Measurements from ENCODE around the gene NISCH. TPM values are rescaled to one million over a fixed set of nuclear protein-coding genes. Genes with fewer than 3 reads are reported as not detected.

NISCH gene
- total and polyA plus RNA-seq, 2 of the 8 experiments (the other 6 are each of a cell fraction or from before 2014, with no cell fraction given), result 71.2 to 71.9 TPM

DNA sequence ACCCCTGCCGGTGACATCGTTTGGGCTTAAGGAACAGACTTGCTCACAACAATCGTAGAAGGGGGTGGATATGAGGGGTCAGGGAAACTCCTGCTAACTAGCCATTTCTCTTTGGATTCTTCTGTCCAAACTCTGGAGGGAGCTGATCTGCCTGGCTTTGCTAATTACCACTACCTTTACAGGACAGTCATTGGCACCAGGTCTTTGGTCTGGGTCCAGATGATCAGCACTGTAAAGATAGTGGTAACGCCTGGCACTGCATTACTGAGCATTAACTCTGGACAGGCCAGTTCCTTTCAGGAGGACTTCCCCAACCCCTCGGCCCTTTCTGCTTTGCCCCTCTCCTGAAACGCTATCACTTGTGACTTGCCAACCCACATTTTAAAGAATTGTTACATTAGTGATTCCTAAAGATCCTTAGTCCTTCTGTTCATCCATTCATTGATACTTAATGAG is 81.8 kb downstream of the NISCH start:
- Histone ChIP-seq H3K79me1 (ENCODE audit: low read depth, low read length) (peaks cover 16% of the 10 kb centered on the region), H2AFZ (ENCODE audit: low read length) (no peak overlapping the region), H3K36me3 (ENCODE audit: control insufficient read depth in 2 of 4, insufficient read depth in 4 of 4, low read length in 3 of 4) (peaks cover 0 to 10% (median under 1%) of the 10 kb centered on the region in 4 experiments; a peak in 1 of 8 replicates), H3K4ac (replicated peaks; ENCODE audit: insufficient read length, low read depth, low read length) (no peak overlapping the region), H3K79me2 (ENCODE audit: control insufficient read depth in 1 of 2, insufficient read depth in 2 of 2, low read length in 2 of 2) (peaks cover 12 to 38% of the 10 kb centered on the region in 2 experiments), H2BK5ac (ENCODE audit: low read depth, low read length) (peak overlapping the region; percentile 50), H3K27me3 (replicated peaks in 1 of 4; ENCODE audit: control insufficient read depth in 3 of 4, extremely low read depth in 1 of 4, insufficient read depth in 3 of 4, low read length in 3 of 4) (no peaks in the 10 kb centered on the region), H3K56ac (replicated peaks; ENCODE audit: insufficient read length, low read depth, low read length) (no peak overlapping the region), H2BK20ac (ENCODE audit: low read length) (no peak overlapping the region), H2BK12ac (ENCODE audit: low read depth, low read length) (no peak overlapping the region), H3K4me2 (ENCODE audit: insufficient read depth in 1 of 2, low read depth in 2 of 2, low read length in 2 of 2) (peak overlapping the region; percentile 89 to 90), H2AK5ac (ENCODE audit: low read depth, low read length) (0 out of 2 replicates have a peak overlapping the region, but pooled peaks have one; percentile 49), H3K4me3 (ENCODE audit: extremely low read depth in 1 of 4, insufficient read depth in 2 of 4, low read depth in 3 of 4, low read length in 4 of 4) (peak overlapping the region; percentile 81 to 91 (median 88)), H3K4me1 (replicated peaks in 1 of 4; ENCODE audit: control insufficient read depth in 3 of 4, insufficient read depth in 4 of 4, low read length in 3 of 4) (peaks cover 7 to 30% (median 17%) of the 10 kb centered on the region in 4 experiments), H4K20me1 (replicated peaks in 1 of 2; ENCODE audit: control insufficient read depth in 1 of 2, insufficient read depth in 2 of 2, low read length in 2 of 2) (peaks cover 6 to 18% of the 10 kb centered on the region in 2 experiments), H3K18ac (ENCODE audit: extremely low read depth, low read length) (0 out of 2 replicates have a peak overlapping the region, but pooled peaks have one; percentile 33), H2BK15ac (ENCODE audit: low read length) (no peak overlapping the region), H3K9me3 (ENCODE audit: insufficient read depth in 2 of 2, low read depth in 1 of 2, low read length in 1 of 2) (no peaks in the 10 kb centered on the region), H3K27ac (ENCODE audit: low read depth, low read length) (peak overlapping the region; percentile 77), H3K9ac (replicated peaks in 1 of 4; ENCODE audit: extremely low read depth in 1 of 4, low read depth in 3 of 4, low read length in 3 of 4) (peak overlapping the region in 3 of 4 experiments; percentile 75 to 85 (median 81); a peak in 6 of 7 replicates), H4K8ac (ENCODE audit: extremely low read depth, insufficient read depth, low read length) (no peak overlapping the region), H3K14ac (ENCODE audit: insufficient read length) (no peak overlapping the region), H3K23me2 (ENCODE audit: low read depth, low read length) (peaks cover 26% of the 10 kb centered on the region), H3K23ac (ENCODE audit: insufficient read length) (no peak overlapping the region), H2BK120ac (replicated peaks; ENCODE audit: low read depth, low read length) (no peak overlapping the region), H4K91ac (replicated peaks; ENCODE audit: insufficient read length, low read length) (peak overlapping the region; percentile 95), H4K5ac (ENCODE audit: insufficient read length, low read depth, low read length) (peak overlapping the region; percentile 57)
- TF ChIP-seq POLR2A (IDR thresholded peaks at IDR 0.05; ENCODE audit: control extremely low read depth in 1 of 2, low read depth in 2 of 2, low read length in 2 of 2) (no peak), CTBP2 (IDR thresholded peaks at IDR 0.05; ENCODE audit: borderline replicate concordance, insufficient read depth, insufficient read length, low read length) (no peak), TCF12 (IDR thresholded peaks at IDR 0.05; ENCODE audit: low read depth, low read length) (no peak), SP4 (IDR thresholded peaks at IDR 0.05; ENCODE audit: low read length) (no peak)
- TF ChIP-seq, protein P1, sequence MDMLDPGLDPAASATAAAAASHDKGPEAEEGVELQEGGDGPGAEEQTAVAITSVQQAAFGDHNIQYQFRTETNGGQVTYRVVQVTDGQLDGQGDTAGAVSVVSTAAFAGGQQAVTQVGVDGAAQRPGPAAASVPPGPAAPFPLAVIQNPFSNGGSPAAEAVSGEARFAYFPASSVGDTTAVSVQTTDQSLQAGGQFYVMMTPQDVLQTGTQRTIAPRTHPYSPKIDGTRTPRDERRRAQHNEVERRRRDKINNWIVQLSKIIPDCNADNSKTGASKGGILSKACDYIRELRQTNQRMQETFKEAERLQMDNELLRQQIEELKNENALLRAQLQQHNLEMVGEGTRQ (IDR thresholded peaks at IDR 0.05; ENCODE audit: low read length), result no peak
- WGBS, 2 experiments (ENCODE audit: extremely low coverage in 1 of 2, insufficient coverage in 1 of 2, insufficient read length in 1 of 2, insufficient replicate concordance in 2 of 2, low coverage in 1 of 2, low lambda C conversion rate in 2 of 2, missing lambda C conversion rate in 1 of 2), result 32% methylated on average over 6 of the region's 6 CpGs; no CpG with 5 or more reads in 1 of the 2 experiments
- ChIA-PET POLR2A (ENCODE audit: partially characterized antibody) (interaction anchor here (1.7 kb wide), 1 partner anchor 22 kb away, joined by 5 read pairs; no protein-coding TSS in a partner anchor), CTCF (ENCODE audit: partially characterized antibody) (no interaction called here)
- DNase-seq (ENCODE audit: low read depth in 1 of 2, low spot score in 2 of 2) (no peak), FAIRE-seq (peak; percentile 48)

Measured in H1 (cell line).